Measurements from ENCODE around the gene GLTP. TPM values are rescaled to one million over a fixed set of nuclear protein-coding genes. Genes with fewer than 3 reads are reported as not detected.

GLTP gene
- total and polyA plus RNA-seq, 2 of the 13 experiments (the other 11 are each of a cell fraction or from before 2014, with no cell fraction given) = 10.7 to 12.9 TPM

- TF ChIP-seq PAXIP1 (CRISPR knock-in tag; conservative IDR thresholded peaks at IDR 0.05) = no peak
- peak; percentile 63; the same call in 1 of the 2 replicates for TF ChIP-seq MAX (IDR thresholded peaks at IDR 0.05)
- peak; percentile 79 for TF ChIP-seq NFYB (CRISPR knock-in tag; IDR thresholded peaks at IDR 0.05)
- TF ChIP-seq POLR2A (IDR thresholded peaks at IDR 0.05; ENCODE audit: insufficient read depth in 1 of 2, low read depth in 2 of 2, low read length in 2 of 2) = peak in 1 of 2 experiments; percentile 32; a peak in 1 of 4 replicates
- peak in 1 of 2 experiments; percentile 15; a peak in 1 of 4 replicates for TF ChIP-seq HMGXB4 (CRISPR knock-in tag; IDR thresholded peaks at IDR 0.05; ENCODE audit: borderline replicate concordance in 1 of 2, low read depth in 1 of 2)
- 0 out of 2 replicates have a peak, but pooled peaks have one; percentile 25 for TF ChIP-seq EEA1 (CRISPR knock-in tag; IDR thresholded peaks at IDR 0.05; ENCODE audit: borderline replicate concordance)
- TF ChIP-seq IKZF4 (CRISPR knock-in tag; IDR thresholded peaks at IDR 0.05; ENCODE audit: borderline replicate concordance, low read depth, not compliant biosample characterization) = peak; percentile 74
- TF ChIP-seq GPN1 (CRISPR knock-in tag; IDR thresholded peaks at IDR 0.05; ENCODE audit: borderline replicate concordance) = no peak
- no peak for TF ChIP-seq ZNF382 (CRISPR knock-in tag; IDR thresholded peaks at IDR 0.05; ENCODE audit: borderline replicate concordance)
- no peak for TF ChIP-seq DZIP1 (CRISPR knock-in tag; IDR thresholded peaks at IDR 0.05)
- TF ChIP-seq ZNF720 (CRISPR knock-in tag; IDR thresholded peaks at IDR 0.05) = no peak
- TF ChIP-seq ZNF205 (CRISPR knock-in tag; IDR thresholded peaks at IDR 0.05) = 0 out of 2 replicates have a peak, but pooled peaks have one; percentile 13
- TF ChIP-seq ARID4A (CRISPR knock-in tag; IDR thresholded peaks at IDR 0.05; ENCODE audit: borderline replicate concordance) = peak; percentile 29; the same call in 1 of the 2 replicates
Measured at GRCh38 chr12:109880043-109880931, at the start of gene GLTP (continued).
